Midbrain (tissue), 1 donor: Measurements from ENCODE around the gene PPP1R8.

Experiments used
- DNase-seq: peaks from one replicate; lab custom pipeline; 2025; lab: John Stamatoyannopoulos, UW

Gene PPP1R8

GRCh38 chr1:27872059-27872801, 41.6 kb downstream of the PPP1R8 start, which contains the start of gene THEMIS2:
Gene THEMIS2 (plus strand): TSS chr1:27872544. CDS start chr1:27872572, 28 bp downstream.
- peak; percentile 45 for DNase-seq

DNA sequence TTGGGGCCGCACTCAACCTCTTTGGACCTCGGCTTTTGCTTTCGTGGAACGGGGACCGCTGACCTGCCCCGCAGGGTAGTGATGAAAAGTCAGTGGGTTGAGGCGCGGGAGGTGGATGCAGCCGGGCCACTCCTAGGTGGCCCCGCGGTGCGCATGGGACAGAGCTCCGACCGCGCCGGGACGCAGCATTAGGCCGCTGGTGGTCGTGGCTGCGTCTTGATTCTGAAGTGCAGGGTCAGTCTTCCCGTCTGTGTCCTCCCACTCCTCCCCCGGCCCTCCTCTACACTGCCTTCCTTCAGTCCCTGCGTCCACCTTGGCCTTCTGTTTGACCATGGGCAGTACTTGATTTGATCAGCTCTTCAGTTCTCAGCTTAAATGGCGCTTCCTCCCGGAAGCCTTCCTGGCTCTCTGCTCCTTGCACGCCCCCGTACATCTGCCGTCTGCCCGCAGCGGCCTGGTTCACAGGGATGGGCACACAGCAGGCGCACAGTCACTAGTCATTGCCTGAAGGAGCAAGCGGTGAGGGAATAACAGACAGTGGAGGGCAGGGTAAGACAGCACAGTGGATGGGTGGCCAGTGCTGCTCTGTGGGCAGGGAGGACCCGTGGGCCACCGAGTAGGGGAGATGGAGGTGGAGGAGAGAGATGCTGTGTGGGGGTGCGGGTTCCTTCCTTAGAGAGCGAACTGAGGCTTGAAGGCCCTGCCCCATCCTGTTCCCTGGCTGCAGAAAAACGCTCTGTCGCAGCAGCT, 42.4 kb downstream of the PPP1R8 start:
- no peak for DNase-seq

- DNase-seq = no peak
These were observed 43.2 kb downstream of the PPP1R8 start for GRCh38 chr1:27873671-27874384.

GRCh38 chr1:27876341-27877114, 45.9 kb downstream of the PPP1R8 start:
- no peak for DNase-seq

GRCh38 chr1:27877115-27877416, 46.5 kb downstream of the PPP1R8 start:
- DNase-seq = no peak

- no peak for DNase-seq
These were observed 47.5 kb downstream of the PPP1R8 start for GRCh38 chr1:27878039-27878438.

DNA sequence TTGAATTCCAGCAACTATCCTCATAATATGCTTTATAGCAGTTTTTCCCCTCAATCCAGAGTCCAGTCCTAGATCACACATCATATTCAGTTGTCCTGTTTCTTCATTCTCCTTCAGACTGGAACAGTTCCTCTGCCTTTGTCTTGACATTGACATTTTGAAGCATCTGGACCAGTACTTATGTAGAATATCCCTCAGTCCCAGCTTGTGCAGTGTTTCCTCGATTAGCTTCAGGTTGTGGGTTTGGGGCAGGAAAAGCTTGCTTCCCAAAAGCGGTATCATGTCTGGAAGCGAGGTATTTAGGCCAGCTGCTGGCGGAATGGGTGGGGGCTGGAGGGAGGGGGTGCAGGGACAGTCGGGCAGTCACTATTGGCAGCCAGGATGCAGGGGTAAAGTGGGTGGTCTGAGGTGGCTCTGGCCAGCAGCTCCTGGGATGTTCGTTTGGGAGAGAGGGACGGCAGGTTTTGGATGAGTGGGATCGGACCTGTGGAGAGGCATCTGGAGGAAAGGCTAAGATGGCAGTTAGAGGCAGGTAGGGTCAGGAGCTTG, 48.3 kb downstream of the PPP1R8 start:
- no peak for DNase-seq

- no peak for DNase-seq
These were observed 48.9 kb downstream of the PPP1R8 start for GRCh38 chr1:27879374-27880082.

- DNase-seq = no peak
These were observed 51.9 kb downstream of the PPP1R8 start for GRCh38 chr1:27882543-27882903.

GRCh38 chr1:27883536-27883935, 53.0 kb downstream of the PPP1R8 start:
- no peak for DNase-seq

DNA sequence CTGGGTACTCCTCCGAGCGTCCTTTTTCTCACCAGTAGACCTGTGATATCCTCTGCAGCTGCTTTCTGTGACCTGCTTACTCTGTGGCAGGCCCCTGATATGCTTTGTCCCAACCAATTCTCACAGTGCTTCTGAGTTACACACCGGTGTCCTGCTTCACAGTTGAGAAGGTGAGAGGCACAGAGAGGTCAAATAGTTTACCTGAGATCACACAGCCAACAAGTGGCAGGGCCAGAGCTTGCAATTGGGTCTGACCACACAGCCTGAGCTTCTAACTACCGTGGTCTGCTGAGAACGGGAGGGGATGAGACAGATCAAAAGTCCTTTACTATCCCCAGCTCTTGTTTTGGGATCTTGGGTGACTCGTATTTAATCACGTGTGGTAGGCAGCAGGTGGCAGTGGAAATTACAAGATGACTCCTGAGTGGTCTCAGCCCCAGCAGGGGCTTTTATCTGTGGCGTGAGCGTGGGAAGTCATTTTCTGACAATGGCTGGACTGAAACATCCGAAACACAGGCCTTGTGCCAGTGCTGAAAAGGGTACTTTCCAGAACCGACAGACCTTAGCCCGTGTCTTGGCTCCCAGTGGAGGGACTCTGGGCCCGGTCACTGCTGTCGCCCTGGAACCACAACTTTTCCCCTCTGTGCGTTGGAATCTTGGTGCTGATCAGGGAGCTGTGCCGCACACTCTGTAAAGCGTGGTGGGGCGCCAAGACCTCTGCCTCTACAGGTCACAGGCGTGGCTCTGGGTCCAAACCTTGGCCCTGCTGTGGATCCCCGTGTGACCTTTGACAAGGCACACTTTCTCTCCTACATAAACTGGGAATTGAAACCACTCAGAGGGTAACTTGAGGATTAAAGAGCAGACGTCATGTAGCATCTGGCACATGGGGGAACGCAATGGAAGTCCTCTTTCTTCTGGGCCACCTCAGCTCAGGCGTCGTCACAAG, 53.7 kb downstream of the PPP1R8 start:
- no peak for DNase-seq

- peak; percentile 17 for DNase-seq
These were observed 54.5 kb downstream of the PPP1R8 start for GRCh38 chr1:27885114-27885528.

GRCh38 chr1:27885621-27886352, 55.2 kb downstream of the PPP1R8 start:
- no peak for DNase-seq

- no peak for DNase-seq
These were observed 55.7 kb downstream of the PPP1R8 start for GRCh38 chr1:27886353-27886679.

GRCh38 chr1:27886744-27887143, 56.2 kb downstream of the PPP1R8 start:
- no peak for DNase-seq

- DNase-seq = no peak
These were observed 56.8 kb downstream of the PPP1R8 start for GRCh38 chr1:27887215-27888021.

- no peak for DNase-seq
These were observed 58.9 kb downstream of the PPP1R8 start for GRCh38 chr1:27889506-27889905.

DNA sequence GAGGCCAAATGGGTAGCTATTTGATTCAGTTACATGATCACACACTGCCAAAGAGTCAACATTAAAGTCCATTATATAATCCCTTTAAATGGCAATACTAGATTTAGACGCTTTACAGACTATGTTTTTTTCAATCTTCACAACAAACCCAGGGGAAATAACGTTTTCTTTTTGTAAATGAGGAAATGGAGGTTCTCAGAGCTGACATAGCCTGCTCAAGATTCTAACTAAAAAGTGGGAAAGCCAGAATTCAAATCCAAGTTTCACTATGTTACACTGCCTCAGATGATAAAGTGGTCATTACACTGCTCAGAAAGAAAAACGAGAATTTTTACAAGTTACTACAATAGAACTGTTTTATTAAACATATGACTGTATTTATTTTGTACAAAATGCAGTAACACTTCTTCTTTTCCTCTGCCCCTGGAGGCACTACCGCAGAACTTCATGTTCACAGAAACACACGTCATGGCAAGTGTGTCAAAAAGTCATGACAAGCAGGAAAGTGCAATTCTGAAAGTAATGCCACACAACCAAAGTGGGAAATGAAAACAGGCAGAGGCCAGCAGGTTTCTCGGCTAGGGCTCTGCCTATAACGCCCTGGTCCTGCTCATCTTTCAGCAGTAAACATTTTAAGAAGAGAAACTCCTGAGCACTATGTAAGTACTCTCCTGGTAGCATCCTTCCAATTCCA, 60.8 kb downstream of the PPP1R8 start:
- DNase-seq = no peak
